ELR (cell line): Measurements from ENCODE around the gene AQP6.

Source experiments
- DNase-seq: peaks from one replicate; pipeline ENCODE4 v3.0.0-alpha.2; 2015; ENCODE audit warnings: low read depth

Gene AQP6

GRCh38 chr12:49972641-49973360 lies at the start of gene AQP6:
Gene AQP6, plus strand, starts transcription at chr12:49972947. Its CDS starts 227 bp downstream, at chr12:49973174.
- DNase-seq, result no peak

GRCh38 chr12:49923035-49923644 lies 49.6 kb upstream of the AQP6 start:
- DNase-seq, result no peak

GRCh38 chr12:49923880-49924556 lies 48.7 kb upstream of the AQP6 start:
- DNase-seq, result no peak

GRCh38 chr12:49924628-49925246 lies 48.0 kb upstream of the AQP6 start:
- peak; percentile 29 for DNase-seq

- no peak for DNase-seq
Measured at GRCh38 chr12:49925433-49926204, 47.1 kb upstream of the AQP6 start.

- no peak for DNase-seq
Measured at GRCh38 chr12:49928471-49928870, 44.3 kb upstream of the AQP6 start.

GRCh38 chr12:49929581-49929980 lies 43.2 kb upstream of the AQP6 start:
- DNase-seq, result no peak

GRCh38 chr12:49930515-49931288 lies 42.0 kb upstream of the AQP6 start:
- peak; percentile 77 for DNase-seq

GRCh38 chr12:49932023-49932422 lies 40.7 kb upstream of the AQP6 start:
- DNase-seq, result no peak

GRCh38 chr12:49932533-49933130 lies 40.1 kb upstream of the AQP6 start:
- DNase-seq, result no peak

- DNase-seq, result no peak
Measured at GRCh38 chr12:49933796-49934195, 39.0 kb upstream of the AQP6 start.

GRCh38 chr12:49934505-49934904 lies 38.2 kb upstream of the AQP6 start:
- DNase-seq, result no peak

- DNase-seq, result no peak
Measured at GRCh38 chr12:49936925-49937324, 35.8 kb upstream of the AQP6 start.

GRCh38 chr12:49937639-49938300 lies 35.0 kb upstream of the AQP6 start:
- DNase-seq, result no peak

GRCh38 chr12:49939307-49939706 lies 33.4 kb upstream of the AQP6 start:
- no peak for DNase-seq

GRCh38 chr12:49939707-49940106 lies 33.0 kb upstream of the AQP6 start:
- no peak for DNase-seq

- no peak for DNase-seq
Measured at GRCh38 chr12:49941556-49942511, 30.9 kb upstream of the AQP6 start.

GRCh38 chr12:49942512-49942893 lies 30.2 kb upstream of the AQP6 start:
- no peak for DNase-seq
